Smooth muscle cell (in vitro differentiated cells): ENCODE results near the gene PHF12. TPM values are rescaled to one million over a fixed set of nuclear protein-coding genes. Genes with fewer than 3 reads are reported as not detected.

ENCODE experiments used
- DNase-seq: peaks from one replicate; lab custom pipeline; 2025; ENCODE audit not compliant: unreplicated experiment; lab: John Stamatoyannopoulos, UW
- H2AFZ ChIP-seq: fragments of 200-600 bp; sonication (generic); 2 replicates; pipeline ENCODE4 v1.6.0; 2016; ENCODE audit warnings: antibody characterized with exemption, low read depth, mild to moderate bottlenecking
- H3F3A ChIP-seq: fragments of 200-600 bp; sonication (generic); 2 replicates; pipeline ENCODE4 v1.6.0; 2017; ENCODE audit warnings: antibody characterized with exemption, low read depth
- H3K27ac ChIP-seq: fragments of 200-600 bp; sonication (generic); 2 replicates; pipeline ENCODE4 v1.5.1; 2016; ENCODE audit warnings: low read depth, mild to moderate bottlenecking
- H3K27me3 ChIP-seq: fragments of 200-600 bp; sonication (generic); 2 replicates; pipeline ENCODE4 v1.6.1; 2016; ENCODE audit warnings: low read depth, mild to moderate bottlenecking
- H3K36me3 ChIP-seq: fragments of 200-600 bp; sonication (generic); 2 replicates; pipeline ENCODE4 v1.5.1; 2016; ENCODE audit warnings: low read depth
- H3K4me1 ChIP-seq: fragments of 200-600 bp; sonication (generic); 2 replicates; pipeline ENCODE4 v1.5.1; 2016; ENCODE audit warnings: low read depth
- H3K4me2 ChIP-seq: fragments of 200-600 bp; sonication (generic); 2 replicates; pipeline ENCODE4 v1.6.0; 2016; ENCODE audit warnings: mild to moderate bottlenecking
- H3K4me3 ChIP-seq: fragments of 200-600 bp; sonication (generic); 2 replicates; pipeline ENCODE4 v1.5.1; 2016; ENCODE audit warnings: mild to moderate bottlenecking
- H3K79me2 ChIP-seq: fragments of 200-600 bp; sonication (generic); 2 replicates; pipeline ENCODE4 v1.6.0; 2016; ENCODE audit warnings: low read depth, mild to moderate bottlenecking
- H3K9ac ChIP-seq: fragments of 200-600 bp; sonication (generic); 2 replicates; pipeline ENCODE4 v1.6.0; 2016; ENCODE audit warnings: low read depth
- H3K9me3 ChIP-seq: fragments of 200-600 bp; sonication (generic); replicated peaks from 2 replicates; pipeline ENCODE4 v1.5.1; 2016; ENCODE audit warnings: low read depth
- H4K20me1 ChIP-seq: fragments of 200-600 bp; sonication (generic); 2 replicates; pipeline ENCODE4 v1.6.0; 2016; ENCODE audit warnings: low read depth
- WGBS: methylation state at CpG from one replicate; pipeline ENCODE4 v1.1.7; 2016; ENCODE audit warnings: low lambda C conversion rate; 5-methylcytosine and 5-hydroxymethylcytosine counted together
- polyA plus RNA-seq: library from polyadenylated mRNA; unstranded; fragments of >200 nt; fragmentation: Nextera tagmentation; extraction: Ambion mirVana; gene quantifications from 2 replicates; pipeline ENCODE4 v1.2.1, GENCODE V29; 2016
- total RNA-seq: library from RNA; depleted of rRNA; stranded (reverse); fragments of >200 nt; gene quantifications from 2 replicates; pipeline ENCODE4 v1.2.3, GENCODE V29; 2014
- TF ChIP-seq, protein P1 (sequence below): fragments of 200-600 bp; sonication (generic); IDR thresholded peaks from 2 replicates; pipeline ENCODE4 v1.5.1; 2017; ENCODE audit warnings: borderline replicate concordance, mild to moderate bottlenecking, antibody characterized with exemption; ENCODE audit not compliant: insufficient read depth, poor library complexity, severe bottlenecking

The PHF12 gene
- total and polyA plus RNA-seq, 2 experiments from 2014 or later: 14.0 to 18.9 TPM

- peaks cover 7% of the 10 kb centered on the region for H3K4me1 ChIP-seq
- no peak overlapping the region for H2AFZ ChIP-seq
- peaks cover 8% of the 10 kb centered on the region for H3K27me3 ChIP-seq
- no peak for DNase-seq
- WGBS: 49% methylated on average over 10 of the region's 10 CpGs
- no peaks in the 10 kb centered on the region for H3K9me3 ChIP-seq
- H3K79me2 ChIP-seq: no peaks in the 10 kb centered on the region
- H3F3A ChIP-seq: no peaks in the 10 kb centered on the region
- no peak overlapping the region for H3K9ac ChIP-seq
- H4K20me1 ChIP-seq: no peaks in the 10 kb centered on the region
- no peak overlapping the region for H3K27ac ChIP-seq
- H3K4me2 ChIP-seq: no peak overlapping the region
- H3K4me3 ChIP-seq: no peak overlapping the region
- TF ChIP-seq, protein P1, sequence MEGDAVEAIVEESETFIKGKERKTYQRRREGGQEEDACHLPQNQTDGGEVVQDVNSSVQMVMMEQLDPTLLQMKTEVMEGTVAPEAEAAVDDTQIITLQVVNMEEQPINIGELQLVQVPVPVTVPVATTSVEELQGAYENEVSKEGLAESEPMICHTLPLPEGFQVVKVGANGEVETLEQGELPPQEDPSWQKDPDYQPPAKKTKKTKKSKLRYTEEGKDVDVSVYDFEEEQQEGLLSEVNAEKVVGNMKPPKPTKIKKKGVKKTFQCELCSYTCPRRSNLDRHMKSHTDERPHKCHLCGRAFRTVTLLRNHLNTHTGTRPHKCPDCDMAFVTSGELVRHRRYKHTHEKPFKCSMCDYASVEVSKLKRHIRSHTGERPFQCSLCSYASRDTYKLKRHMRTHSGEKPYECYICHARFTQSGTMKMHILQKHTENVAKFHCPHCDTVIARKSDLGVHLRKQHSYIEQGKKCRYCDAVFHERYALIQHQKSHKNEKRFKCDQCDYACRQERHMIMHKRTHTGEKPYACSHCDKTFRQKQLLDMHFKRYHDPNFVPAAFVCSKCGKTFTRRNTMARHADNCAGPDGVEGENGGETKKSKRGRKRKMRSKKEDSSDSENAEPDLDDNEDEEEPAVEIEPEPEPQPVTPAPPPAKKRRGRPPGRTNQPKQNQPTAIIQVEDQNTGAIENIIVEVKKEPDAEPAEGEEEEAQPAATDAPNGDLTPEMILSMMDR: no peak
- no peaks in the 10 kb centered on the region for H3K36me3 ChIP-seq
Measured at GRCh38 chr17:28968231-28968913, 17.1 kb upstream of the PHF12 start.

GRCh38 chr17:28967221-28968135 is 16.2 kb upstream of the PHF12 start:
- Histone ChIP-seq H3K4me3 (no peak overlapping the region), H3K4me2 (no peak overlapping the region), H4K20me1 (no peaks in the 10 kb centered on the region), H3K9me3 (no peaks in the 10 kb centered on the region), H3F3A (no peaks in the 10 kb centered on the region), H3K27me3 (peaks cover 8% of the 10 kb centered on the region), H3K27ac (no peak overlapping the region), H2AFZ (no peak overlapping the region), H3K36me3 (no peaks in the 10 kb centered on the region), H3K4me1 (peaks cover 7% of the 10 kb centered on the region), H3K9ac (no peak overlapping the region), H3K79me2 (no peaks in the 10 kb centered on the region)
- 69% methylated on average over 7 of the region's 7 CpGs for WGBS
- DNase-seq: no peak
- TF ChIP-seq, protein P1: no peak

DNA sequence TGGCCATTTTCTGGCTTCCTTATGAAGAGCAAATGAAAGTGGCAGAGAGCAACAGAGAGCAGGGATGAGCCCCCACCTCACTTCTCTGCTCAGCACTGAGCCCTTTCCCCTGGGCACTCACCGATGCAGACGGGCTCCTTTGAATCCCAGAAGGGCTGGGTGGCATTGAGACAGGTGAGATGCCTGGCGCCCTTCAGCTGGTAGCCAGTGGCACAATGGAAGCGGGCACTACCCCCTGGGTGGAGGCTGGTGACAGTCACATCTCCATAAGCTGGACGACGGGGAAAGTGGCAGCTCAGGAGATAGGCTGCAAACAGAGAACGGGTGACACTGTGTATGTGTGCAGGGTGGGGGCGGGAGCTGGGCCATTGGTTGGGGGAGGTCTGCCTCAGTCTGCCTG is 12.5 kb upstream of the PHF12 start:
- Histone ChIP-seq H3K4me2 (no peak overlapping the region), H3K36me3 (no peaks in the 10 kb centered on the region), H4K20me1 (no peaks in the 10 kb centered on the region), H3F3A (no peaks in the 10 kb centered on the region), H3K9me3 (no peaks in the 10 kb centered on the region), H3K4me3 (no peak overlapping the region), H3K27ac (no peak overlapping the region), H3K79me2 (no peaks in the 10 kb centered on the region), H3K9ac (no peak overlapping the region), H3K27me3 (peaks cover 14% of the 10 kb centered on the region), H3K4me1 (peaks cover 7% of the 10 kb centered on the region), H2AFZ (no peak overlapping the region)
- 84% methylated on average over 8 of the region's 8 CpGs for WGBS
- TF ChIP-seq, protein P1: no peak
- DNase-seq: no peak
